Heart left ventricle (tissue), 13 donors: ENCODE data around the gene TMPO.

Experiments
- CTCF ChIP-seq, 12 donors: fragments of 200-600 bp; sonication (generic) in 4 of 12; IDR thresholded peaks; one replicate each; pipeline versions ENCODE4 v1.5.0 to v1.8.0; 2018 to 2022; ENCODE audit warnings: antibody characterized with exemption in 12 of 12, mild to moderate bottlenecking in 5 of 12
- POLR2A ChIP-seq, 2 donors: fragments of 450-650 bp; IDR thresholded peaks; one replicate each; pipeline ENCODE4 v1.6.1; 2017; ENCODE audit warnings: antibody characterized with exemption in 2 of 2, mild to moderate bottlenecking in 2 of 2, moderate library complexity in 2 of 2
- donor health status: ischemic (EF 13 %, LVEDD 7.1; RV severe dilation, severe dysfunction).
- donor health status: DM: no; HTN: yes; CAD: no.
- donor health status: DM: no; HTN: no; CAD: no.
- donor health status: ischemic (EF 25% LVEDD 6.9; RV normal size, moderate dysfunction).
- donor health status: ischemic (EF 25% LVEDD 5.7; RV mildly dilated, moderate dysfunction).
- donor health status: ischemic (EF 35%, LVEDD 5.7; RV mildly dilated, moderate dysfunction).
- donor health status: nonischemic (EF 11% LVEDD 7.7; RV severe dilation, severe dysfunction).
- donor health status: DM: yes; HTN: yes; CAD: no.
- donor health status: PGD.
- donor health status: ischemic (EF 29% LVEDD 5.4; RV normal size, mild dysfunction).
- donor health status: nonischemic (EF 23%, LVEDD 6.1; RV moderate dilation, normal function).

GRCh38 chr12:98516111-98516873 lies 902 bp downstream of the TMPO start:
- TF ChIP-seq CTCF (IDR thresholded peaks at IDR 0.05), result peak; percentile 55 to 90 (median 76)
- no peak for TF ChIP-seq POLR2A (IDR thresholded peaks at IDR 0.05)
